ENCODE measurements around the gene PLCE1.

DNA sequence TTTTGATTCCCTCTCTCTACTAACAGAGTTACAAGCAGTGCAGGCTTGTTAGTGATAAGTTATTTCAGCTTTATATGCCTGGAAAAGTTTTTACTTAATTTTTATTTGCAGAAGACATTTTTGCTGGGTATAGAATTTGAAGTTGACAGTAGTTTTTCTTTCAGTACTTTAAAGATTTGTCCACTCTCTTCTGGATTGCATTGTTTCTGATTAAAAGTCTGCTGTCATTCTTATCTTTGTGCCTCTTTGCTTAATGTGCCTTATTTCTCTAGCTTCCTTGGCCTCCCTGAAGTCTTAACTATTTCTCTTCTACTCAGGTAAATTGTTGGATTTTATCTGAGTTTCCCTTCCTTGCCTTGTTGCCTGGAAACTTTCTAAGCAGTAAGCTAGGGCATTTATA lies 36.2 kb downstream of the PLCE1 start:
- TF ChIP-seq EZH2 (optimal IDR thresholded peaks at IDR 0.05; ENCODE audit: low read depth, low read length) (no peak), CTCF (IDR thresholded peaks at IDR 0.05; ENCODE audit: low read length) (no peak)

All from MM.1S (cell line).